K562 (cell line): Measurements from ENCODE around the gene SPTBN4. TPM values are rescaled to one million over a fixed set of nuclear protein-coding genes. Genes with fewer than 3 reads are reported as not detected.

Source experiments
- ATAC-seq: fragments of 200-7000 bp; cut with Tn5 transposase; 3 replicates; pipeline ENCODE4 v1.9.1; 2020; ENCODE audit warnings: moderate library complexity
- BruUV-seq: library from RNA; stranded (reverse); fragments of 400-500 nt; replicated peaks from 2 replicates; lab custom pipeline; 2021; lab: Mats Ljungman, UMichigan
- CTCF ChIA-PET: fragments of 300-600 bp; formaldehyde crosslinking; extraction: SDS; loops from one replicate; lab custom pipeline; 2021; ENCODE audit warnings: low intra/inter-chr PET ratio; lab: Yijun Ruan, JAX
- POLR2A ChIA-PET: fragments of 300-600, 350-650 bp; sonication (Branson Sonifier 250); formaldehyde crosslinking; extraction: SDS; loops from one replicate; lab custom pipeline; 2021; ENCODE audit warnings: antibody characterized with exemption, inconsistent platforms; lab: Yijun Ruan, JAX
- DNase-seq, 4 experiments: peaks; one replicate each; pipeline versions ENCODE4 v3.0.0 to v3.0.0-alpha.2; 2011 to 2018; ENCODE audit warnings: low spot score in 3 of 4, mixed read lengths in 3 of 4; ENCODE audit errors: extremely low read depth in 1 of 4
- FAIRE-seq: peaks from 2 replicates; lab custom pipeline; 2011; peaks lifted over from hg19 to GRCh38; lab: Jason Lieb, UNC
- H2AFZ ChIP-seq: 2 replicates; pipeline ENCODE4 v1.6.0; 2011; ENCODE audit warnings: low read depth, low read length, control low read depth, inconsistent platforms
- H3K27ac ChIP-seq: fragments of 200-600 bp; 3 replicates; pipeline ENCODE4 v1.8.0; 2011; ENCODE audit warnings: low read depth, mild to moderate bottlenecking, control low read depth, inconsistent platforms, low read length, moderate library complexity, mixed read lengths; ENCODE audit errors: extremely low read depth
- H3K27me3 ChIP-seq, 2 experiments: fragments of 300-600 bp in 1 of 2; 2 replicates in 1 of 2; 3 replicates in 1 of 2; pipeline versions ENCODE4 v1.6.0 to v1.8.0; 2011; ENCODE audit warnings: inconsistent platforms in 2 of 2, low read length in 2 of 2, mild to moderate bottlenecking in 1 of 2, mixed read lengths in 1 of 2, moderate library complexity in 1 of 2; ENCODE audit not compliant: control insufficient read depth in 2 of 2, insufficient read depth in 2 of 2
- H3K36me3 ChIP-seq: fragments of 300-600 bp; 3 replicates; pipeline ENCODE4 v1.8.0; 2011; ENCODE audit warnings: mild to moderate bottlenecking, low read length, inconsistent platforms; ENCODE audit not compliant: control insufficient read depth, insufficient read depth
- H3K4me1 ChIP-seq, 2 experiments: fragments of 200-600 bp in 1 of 2; replicated peaks in 1 of 2; 2 replicates in 1 of 2; 3 replicates in 1 of 2; pipeline versions ENCODE4 v1.5.1 to v1.8.0; 2011; ENCODE audit warnings: inconsistent platforms in 2 of 2, low read length in 2 of 2, mild to moderate bottlenecking in 1 of 2, mixed read lengths in 1 of 2, moderate library complexity in 1 of 2; ENCODE audit not compliant: control insufficient read depth in 2 of 2, insufficient read depth in 2 of 2
- H3K4me2 ChIP-seq: 2 replicates; pipeline ENCODE4 v1.6.1; 2011; ENCODE audit warnings: low read length, control low read depth, inconsistent platforms, mixed read lengths; ENCODE audit not compliant: insufficient read depth
- H3K4me3 ChIP-seq: fragments of 200-600 bp; sonication (generic), shearing (Covaris generic); 2 replicates; pipeline ENCODE4 v1.5.1; 2016; ENCODE audit warnings: control low read depth, inconsistent platforms
- H3K79me2 ChIP-seq: fragments of 200-600 bp; 3 replicates; pipeline ENCODE4 v1.8.0; 2011; ENCODE audit warnings: low read length, inconsistent platforms; ENCODE audit not compliant: control insufficient read depth, insufficient read depth
- H3K9ac ChIP-seq, 2 experiments: 2 replicates each; pipeline versions ENCODE4 v1.6.0 to v1.6.1; 2011; ENCODE audit warnings: low read depth in 2 of 2, low read length in 2 of 2, control low read depth in 1 of 2, inconsistent platforms in 1 of 2, mild to moderate bottlenecking in 1 of 2, mixed read lengths in 1 of 2; ENCODE audit not compliant: insufficient read depth in 1 of 2
- H3K9me1 ChIP-seq: one replicate; pipeline ENCODE4 v1.6.0; 2011; ENCODE audit warnings: inconsistent platforms, mild to moderate bottlenecking, low read length, moderate library complexity; ENCODE audit not compliant: control insufficient read depth, insufficient read depth
- H3K9me3 ChIP-seq: replicated peaks from 2 replicates; pipeline ENCODE4 v1.5.1; 2011; ENCODE audit warnings: low read depth, low read length, inconsistent platforms; ENCODE audit not compliant: control insufficient read depth, insufficient read depth
- H4K20me1 ChIP-seq: replicated peaks from 2 replicates; pipeline ENCODE4 v1.6.1; 2011; ENCODE audit warnings: low read length, inconsistent platforms, mixed read lengths; ENCODE audit not compliant: control insufficient read depth, insufficient read depth
- FOXA1 ChIP-seq: fragments of 450-650 bp; IDR thresholded peaks from 2 replicates; pipeline ENCODE4 v1.6.1; 2016; ENCODE audit warnings: mild to moderate bottlenecking, borderline replicate concordance
- PML ChIP-seq: IDR thresholded peaks from 2 replicates; pipeline ENCODE4 v1.6.1; 2012; ENCODE audit warnings: low read length, inconsistent platforms
- POLR3G ChIP-seq: IDR thresholded peaks from 2 replicates; pipeline ENCODE4 v1.6.1; 2011; ENCODE audit not compliant: insufficient read length, insufficient replicate concordance; ENCODE audit errors: extremely low read depth
- SAP30 ChIP-seq: fragments of 200-600 bp; sonication (generic); IDR thresholded peaks from 2 replicates; pipeline ENCODE4 v1.6.1; 2012; ENCODE audit warnings: borderline replicate concordance, low read depth, mild to moderate bottlenecking, moderate library complexity, low read length, control low read depth, inconsistent platforms; ENCODE audit not compliant: insufficient read depth, poor library complexity, severe bottlenecking
- TEAD4 ChIP-seq, 2 experiments: sonication (generic) in 1 of 2; formaldehyde crosslinking in 1 of 2; IDR thresholded peaks; 2 replicates each; pipeline versions ENCODE4 v1.6.1 to v1.8.0; 2012 to 2022; ENCODE audit warnings: borderline replicate concordance in 1 of 2, inconsistent platforms in 1 of 2, low read length in 1 of 2, mild to moderate bottlenecking in 1 of 2, missing genetic modification reagents in 1 of 2
- TGIF2 ChIP-seq: sonication (generic); formaldehyde crosslinking; IDR thresholded peaks from 2 replicates; pipeline ENCODE4 v1.8.1; 2022; ENCODE audit warnings: mild to moderate bottlenecking, missing genetic modification reagents, moderate library complexity
- ZNF354B ChIP-seq: fragments of 250-450 bp; sonication (Bioruptor Pico); IDR thresholded peaks from 2 replicates; pipeline ENCODE4 v1.4.0; 2020
- WGBS: fragments of 100-300 bp; shearing (Covaris generic); methylation state at CpG from one replicate; pipeline ENCODE4 v1.1.6; 2016; ENCODE audit warnings: low coverage, mixed read lengths; ENCODE audit not compliant: insufficient coverage; ENCODE audit errors: missing lambda C conversion rate; 5-methylcytosine and 5-hydroxymethylcytosine counted together
- in situ Hi-C: fragments of 300-500 bp; cut with MboI; formaldehyde crosslinking; loops from 4 replicates; pipeline ENCODE4 v1.15.0; 2018; ENCODE audit warnings: inconsistent platforms, mixed read lengths
- intact Hi-C: fragments of 100-400 bp; cut with micrococcal nuclease; formaldehyde crosslinking; loops from 2 replicates; pipeline ENCODE4 v1.14.2; 2022
- polyA plus RNA-seq, 8 experiments: library from polyadenylated mRNA; depleted of rRNA in 4 of 8; stranded (reverse) in 5 of 8; unstranded in 3 of 8; fragments of >200 nt; fragmentation: Nextera tagmentation in 2 of 8; fragmentation: Illumina TruSeq in 1 of 8; extraction: Ambion mirVana in 2 of 8; extraction: Trizol in 1 of 8; gene quantifications; 2 replicates each; pipeline versions ENCODE4 v1.2.1 to v1.2.3, GENCODE V29; 2011 to 2014; ENCODE audit warnings: inconsistent platforms in 1 of 8, missing spikeins in 1 of 8
- total RNA-seq, 7 experiments: library from RNA; depleted of rRNA in 6 of 7; stranded (reverse); fragments of >200 nt in 6 of 7; fragmentation: Illumina TruSeq in 2 of 7; extraction: Trizol in 2 of 7; gene quantifications; 2 replicates each; pipeline versions ENCODE4 v1.2.1 to v1.2.3, GENCODE V29; 2011 to 2021; ENCODE audit warnings: low replicate concordance in 1 of 7
- TF ChIP-seq, protein P1 (sequence below): fragments of 450-650 bp; formaldehyde crosslinking; IDR thresholded peaks from 2 replicates; pipeline ENCODE4 v1.4.0; 2020; ENCODE audit warnings: mild to moderate bottlenecking, moderate library complexity
- TF ChIP-seq, protein P2 (sequence below): fragments of 250-450 bp; sonication (Bioruptor Pico); IDR thresholded peaks from 2 replicates; pipeline ENCODE4 v1.6.1; 2021; ENCODE audit warnings: mild to moderate bottlenecking
- TF ChIP-seq, protein P3 (sequence below): fragments of 250-450 bp; sonication (Bioruptor Pico); IDR thresholded peaks from 2 replicates; pipeline ENCODE4 v1.8.0; 2022; ENCODE audit warnings: inconsistent platforms

The SPTBN4 gene
- total and polyA plus RNA-seq, 9 of the 15 experiments (the other 6 are each of a cell fraction or from before 2014, with no cell fraction given) = 0.01 to 1.5 (median 0.86) TPM

DNA sequence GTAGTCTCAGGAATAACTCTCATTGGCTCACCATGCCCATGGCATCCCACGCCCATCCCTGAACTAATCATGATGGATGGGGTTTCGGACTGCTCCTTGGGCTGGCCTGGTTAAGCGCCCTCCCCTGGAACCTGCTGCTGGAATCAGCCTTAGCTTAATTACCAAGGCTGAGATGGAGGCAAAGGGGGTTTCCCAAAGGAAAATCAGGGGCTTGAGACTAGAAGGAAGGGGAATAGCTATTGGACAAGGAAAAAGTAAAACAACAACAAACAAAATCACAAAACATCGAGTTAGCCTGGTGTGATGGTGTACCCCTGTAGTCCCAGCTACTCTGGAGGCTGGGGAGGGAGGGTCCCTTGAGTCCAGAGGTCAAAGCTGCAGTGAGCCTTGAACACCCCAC, 84.2 kb downstream of the SPTBN4 start:
- Histone ChIP-seq H4K20me1 (no peaks in the 10 kb centered on the region), H3K9me1 (no peaks in the 10 kb centered on the region), H3K79me2 (no peaks in the 10 kb centered on the region), H3K36me3 (no peaks in the 10 kb centered on the region), H3K27me3 (peaks cover 1 to 24% of the 10 kb centered on the region in 2 experiments; a peak in 4 of 5 replicates), H3K4me1 (peaks cover 3 to 16% of the 10 kb centered on the region in 2 experiments; a peak in 3 of 5 replicates), H3K9ac (no peak overlapping the region), H3K4me3 (no peak overlapping the region), H3K9me3 (no peaks in the 10 kb centered on the region), H2AFZ (no peak overlapping the region), H3K4me2 (no peak overlapping the region)
- DNase-seq (no peak), ATAC-seq (no peak), FAIRE-seq (no peak)
- in situ Hi-C loops (no loop called here), intact Hi-C loops (no loop called here)
- no TSS peak for BruUV-seq
- WGBS = 40% methylated on average over 4 of the region's 4 CpGs
- CTCF ChIA-PET = no interaction called here
- TF ChIP-seq, protein P1, sequence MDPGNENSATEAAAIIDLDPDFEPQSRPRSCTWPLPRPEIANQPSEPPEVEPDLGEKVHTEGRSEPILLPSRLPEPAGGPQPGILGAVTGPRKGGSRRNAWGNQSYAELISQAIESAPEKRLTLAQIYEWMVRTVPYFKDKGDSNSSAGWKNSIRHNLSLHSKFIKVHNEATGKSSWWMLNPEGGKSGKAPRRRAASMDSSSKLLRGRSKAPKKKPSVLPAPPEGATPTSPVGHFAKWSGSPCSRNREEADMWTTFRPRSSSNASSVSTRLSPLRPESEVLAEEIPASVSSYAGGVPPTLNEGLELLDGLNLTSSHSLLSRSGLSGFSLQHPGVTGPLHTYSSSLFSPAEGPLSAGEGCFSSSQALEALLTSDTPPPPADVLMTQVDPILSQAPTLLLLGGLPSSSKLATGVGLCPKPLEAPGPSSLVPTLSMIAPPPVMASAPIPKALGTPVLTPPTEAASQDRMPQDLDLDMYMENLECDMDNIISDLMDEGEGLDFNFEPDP (CRISPR knock-in tag) = no peak
- TF ChIP-seq TEAD4 (IDR thresholded peaks at IDR 0.05; ENCODE audit: low read length) (no peak), TEAD4 (CRISPR knock-in tag; IDR thresholded peaks at IDR 0.05; ENCODE audit: borderline replicate concordance) (no peak), SAP30 (no peak), TGIF2 (CRISPR knock-in tag) (no peak), PML (no peak), POLR3G (no peak), ZNF354B (CRISPR knock-in tag) (no peak), FOXA1 (no peak)
- TF ChIP-seq, protein P2, sequence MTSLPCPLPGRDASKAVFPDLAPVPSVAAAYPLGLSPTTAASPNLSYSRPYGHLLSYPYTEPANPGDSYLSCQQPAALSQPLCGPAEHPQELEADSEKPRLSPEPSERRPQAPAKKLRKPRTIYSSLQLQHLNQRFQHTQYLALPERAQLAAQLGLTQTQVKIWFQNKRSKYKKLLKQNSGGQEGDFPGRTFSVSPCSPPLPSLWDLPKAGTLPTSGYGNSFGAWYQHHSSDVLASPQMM (CRISPR knock-in tag) = no peak
- TF ChIP-seq, protein P3, sequence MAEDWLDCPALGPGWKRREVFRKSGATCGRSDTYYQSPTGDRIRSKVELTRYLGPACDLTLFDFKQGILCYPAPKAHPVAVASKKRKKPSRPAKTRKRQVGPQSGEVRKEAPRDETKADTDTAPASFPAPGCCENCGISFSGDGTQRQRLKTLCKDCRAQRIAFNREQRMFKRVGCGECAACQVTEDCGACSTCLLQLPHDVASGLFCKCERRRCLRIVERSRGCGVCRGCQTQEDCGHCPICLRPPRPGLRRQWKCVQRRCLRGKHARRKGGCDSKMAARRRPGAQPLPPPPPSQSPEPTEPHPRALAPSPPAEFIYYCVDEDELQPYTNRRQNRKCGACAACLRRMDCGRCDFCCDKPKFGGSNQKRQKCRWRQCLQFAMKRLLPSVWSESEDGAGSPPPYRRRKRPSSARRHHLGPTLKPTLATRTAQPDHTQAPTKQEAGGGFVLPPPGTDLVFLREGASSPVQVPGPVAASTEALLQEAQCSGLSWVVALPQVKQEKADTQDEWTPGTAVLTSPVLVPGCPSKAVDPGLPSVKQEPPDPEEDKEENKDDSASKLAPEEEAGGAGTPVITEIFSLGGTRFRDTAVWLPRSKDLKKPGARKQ (CRISPR knock-in tag) = no peak
- TF ChIP-seq, all 486 proteins: peak for 0
- POLR2A ChIA-PET = interaction anchor here (0.5 to 1.2 kb wide), 3 partner anchors 12 to 86 kb away, joined by 3 to 4 read pairs (median 3); no protein-coding TSS in a partner anchor
- H3K27ac ChIP-seq = no peak overlapping the region
